ENCODE results near the gene TEX2. TPM values are rescaled to one million over a fixed set of nuclear protein-coding genes. Genes with fewer than 3 reads are reported as not detected.
A peak's percentile ranks its signal among the peaks of the same experiment; 100 is the strongest.

TEX2 gene
- total and polyA plus RNA-seq, 9 of the 15 experiments (the other 6 are each of a cell fraction or from before 2014, with no cell fraction given) = 4.1 to 27.6 (median 19.3) TPM

DNA sequence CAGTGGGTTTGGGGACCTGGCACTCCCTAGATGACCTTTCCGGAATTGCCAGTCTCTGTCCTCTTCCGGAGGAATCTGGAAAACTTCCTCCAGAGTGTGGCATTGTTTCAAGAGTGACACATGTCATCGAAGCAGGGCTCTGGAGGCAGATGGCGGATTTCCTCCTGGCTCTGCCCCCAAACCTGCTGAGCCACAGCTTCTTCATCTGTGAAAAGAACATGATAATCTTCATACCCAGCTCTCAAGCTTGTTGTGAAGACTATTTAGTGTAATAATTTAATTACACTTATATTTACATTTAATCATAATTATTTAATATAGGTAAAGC, 19.7 kb upstream of the TEX2 start:
- DNase-seq (ENCODE audit: extremely low read depth in 1 of 4, low spot score in 3 of 4) = no peak
- H3K4me1 ChIP-seq (replicated peaks in 1 of 2; ENCODE audit: control insufficient read depth in 2 of 2, insufficient read depth in 2 of 2, low read length in 2 of 2) = peaks cover 0 to 3% of the 10 kb centered on the region in 2 experiments; a peak in 1 of 5 replicates

More for the DNA sequence above, 19.7 kb upstream of the TEX2 start:
- Histone ChIP-seq H3K9me1 (ENCODE audit: control insufficient read depth, insufficient read depth, low read length) (no peaks in the 10 kb centered on the region), H3K27ac (ENCODE audit: extremely low read depth, low read depth, low read length) (no peak overlapping the region), H3K4me3 (no peak overlapping the region), H3K36me3 (ENCODE audit: control insufficient read depth, insufficient read depth, low read length) (no peaks in the 10 kb centered on the region), H2AFZ (ENCODE audit: low read depth, low read length) (0 out of 2 replicates have a peak overlapping the region, but pooled peaks have one; percentile 19), H3K9me3 (replicated peaks; ENCODE audit: control insufficient read depth, insufficient read depth, low read depth, low read length) (no peaks in the 10 kb centered on the region), H3K4me2 (ENCODE audit: insufficient read depth, low read length) (no peak overlapping the region), H4K20me1 (replicated peaks; ENCODE audit: control insufficient read depth, insufficient read depth, low read length) (no peaks in the 10 kb centered on the region), H3K79me2 (ENCODE audit: control insufficient read depth, insufficient read depth, low read length) (no peaks in the 10 kb centered on the region), H3K27me3 (ENCODE audit: control insufficient read depth in 2 of 2, insufficient read depth in 2 of 2, low read length in 2 of 2) (no peaks in the 10 kb centered on the region), H3K9ac (ENCODE audit: insufficient read depth in 1 of 2, low read depth in 2 of 2, low read length in 2 of 2) (no peak overlapping the region; a peak in 1 of 4 replicates)
- in situ Hi-C loops (cut with MboI) = loop anchor here (10.0 kb wide), 2 partner anchors 258 to 368 kb away; partner anchors contain the start of genes CSHL1, GH1 and ICAM2
- CTCF ChIA-PET (ENCODE audit: low intra/inter-chr PET ratio) = interaction anchor here (0.7 to 1.4 kb wide), 3 partner anchors 254 to 509 kb away, joined by 3 to 6 read pairs (median 6); partner anchors contain the start of gene GH1
- POLR2A ChIA-PET = interaction anchor here (1.0 to 1.2 kb wide), 2 partner anchors 53 to 254 kb away, joined by 3 read pairs; no protein-coding TSS in a partner anchor
- TF ChIP-seq, protein P1, sequence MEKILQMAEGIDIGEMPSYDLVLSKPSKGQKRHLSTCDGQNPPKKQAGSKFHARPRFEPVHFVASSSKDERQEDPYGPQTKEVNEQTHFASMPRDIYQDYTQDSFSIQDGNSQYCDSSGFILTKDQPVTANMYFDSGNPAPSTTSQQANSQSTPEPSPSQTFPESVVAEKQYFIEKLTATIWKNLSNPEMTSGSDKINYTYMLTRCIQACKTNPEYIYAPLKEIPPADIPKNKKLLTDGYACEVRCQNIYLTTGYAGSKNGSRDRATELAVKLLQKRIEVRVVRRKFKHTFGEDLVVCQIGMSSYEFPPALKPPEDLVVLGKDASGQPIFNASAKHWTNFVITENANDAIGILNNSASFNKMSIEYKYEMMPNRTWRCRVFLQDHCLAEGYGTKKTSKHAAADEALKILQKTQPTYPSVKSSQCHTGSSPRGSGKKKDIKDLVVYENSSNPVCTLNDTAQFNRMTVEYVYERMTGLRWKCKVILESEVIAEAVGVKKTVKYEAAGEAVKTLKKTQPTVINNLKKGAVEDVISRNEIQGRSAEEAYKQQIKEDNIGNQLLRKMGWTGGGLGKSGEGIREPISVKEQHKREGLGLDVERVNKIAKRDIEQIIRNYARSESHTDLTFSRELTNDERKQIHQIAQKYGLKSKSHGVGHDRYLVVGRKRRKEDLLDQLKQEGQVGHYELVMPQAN (IDR thresholded peaks at IDR 0.05; ENCODE audit: borderline replicate concordance) = no peak
- intact Hi-C loops (cut with micrococcal nuclease) = loop anchor here (2.0 to 10.0 kb wide), 6 partner anchors 65 to 368 kb away; partner anchors contain the start of genes CSHL1, ERN1 and GH1
- FAIRE-seq = no peak
- WGBS (ENCODE audit: insufficient coverage, low coverage, missing lambda C conversion rate) = 41% methylated on average over 4 of the region's 4 CpGs
- no peak for ATAC-seq
- BruUV-seq (replicated peaks) = no TSS peak
